LNCAP (cell line): ENCODE results near the gene KRT7.

Experiments used
- TF ChIP-seq, protein P1 (sequence below): fragments of 450-650 bp; IDR thresholded peaks from 2 replicates; pipeline ENCODE4 v1.5.1; 2017; ENCODE audit warnings: mild to moderate bottlenecking

The KRT7 gene

DNA sequence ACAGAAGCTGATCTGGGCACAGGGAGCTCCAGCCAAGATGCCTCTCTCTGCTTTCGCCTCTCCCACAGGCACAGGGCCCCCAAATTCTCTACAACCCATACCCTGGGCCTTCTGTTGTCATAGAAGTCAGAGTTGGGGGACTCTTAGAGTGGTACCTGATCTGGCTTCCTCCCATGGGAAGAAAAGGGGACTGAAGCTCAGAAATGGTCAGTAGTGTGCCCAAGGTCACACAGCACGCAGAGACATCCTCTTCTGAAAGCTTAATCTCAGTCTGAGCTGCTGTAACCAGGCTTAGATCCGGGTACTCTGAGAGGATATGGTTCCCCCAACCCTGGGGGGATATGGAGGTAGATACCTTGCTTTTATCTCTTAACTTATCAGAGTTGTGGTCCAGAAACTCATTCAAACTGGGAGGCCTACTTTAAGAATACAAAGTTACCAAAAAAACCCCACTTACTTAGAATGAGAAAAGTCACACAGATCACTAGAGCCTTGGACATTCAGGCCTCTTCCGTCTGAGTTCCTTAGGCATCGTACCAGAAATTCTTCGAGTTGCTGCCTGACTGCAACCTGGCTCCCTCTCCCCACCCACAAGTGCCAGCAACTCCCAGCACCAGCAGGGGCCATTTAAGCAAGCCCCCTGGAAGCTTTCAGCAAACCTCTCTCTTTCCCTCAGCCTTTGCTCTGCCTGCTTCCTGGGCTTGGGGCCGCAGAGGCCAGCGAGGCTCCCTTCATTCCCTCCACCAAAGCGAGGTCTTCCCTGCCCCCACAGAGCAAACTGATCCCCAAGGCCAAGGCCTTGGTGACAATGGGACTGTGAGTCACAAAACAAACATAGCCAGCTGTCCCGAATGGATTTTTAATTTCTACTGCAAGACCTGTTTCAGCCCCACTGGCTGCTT is 13.9 kb downstream of the KRT7 start:
- TF ChIP-seq, protein P1, sequence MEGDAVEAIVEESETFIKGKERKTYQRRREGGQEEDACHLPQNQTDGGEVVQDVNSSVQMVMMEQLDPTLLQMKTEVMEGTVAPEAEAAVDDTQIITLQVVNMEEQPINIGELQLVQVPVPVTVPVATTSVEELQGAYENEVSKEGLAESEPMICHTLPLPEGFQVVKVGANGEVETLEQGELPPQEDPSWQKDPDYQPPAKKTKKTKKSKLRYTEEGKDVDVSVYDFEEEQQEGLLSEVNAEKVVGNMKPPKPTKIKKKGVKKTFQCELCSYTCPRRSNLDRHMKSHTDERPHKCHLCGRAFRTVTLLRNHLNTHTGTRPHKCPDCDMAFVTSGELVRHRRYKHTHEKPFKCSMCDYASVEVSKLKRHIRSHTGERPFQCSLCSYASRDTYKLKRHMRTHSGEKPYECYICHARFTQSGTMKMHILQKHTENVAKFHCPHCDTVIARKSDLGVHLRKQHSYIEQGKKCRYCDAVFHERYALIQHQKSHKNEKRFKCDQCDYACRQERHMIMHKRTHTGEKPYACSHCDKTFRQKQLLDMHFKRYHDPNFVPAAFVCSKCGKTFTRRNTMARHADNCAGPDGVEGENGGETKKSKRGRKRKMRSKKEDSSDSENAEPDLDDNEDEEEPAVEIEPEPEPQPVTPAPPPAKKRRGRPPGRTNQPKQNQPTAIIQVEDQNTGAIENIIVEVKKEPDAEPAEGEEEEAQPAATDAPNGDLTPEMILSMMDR = no peak

DNA sequence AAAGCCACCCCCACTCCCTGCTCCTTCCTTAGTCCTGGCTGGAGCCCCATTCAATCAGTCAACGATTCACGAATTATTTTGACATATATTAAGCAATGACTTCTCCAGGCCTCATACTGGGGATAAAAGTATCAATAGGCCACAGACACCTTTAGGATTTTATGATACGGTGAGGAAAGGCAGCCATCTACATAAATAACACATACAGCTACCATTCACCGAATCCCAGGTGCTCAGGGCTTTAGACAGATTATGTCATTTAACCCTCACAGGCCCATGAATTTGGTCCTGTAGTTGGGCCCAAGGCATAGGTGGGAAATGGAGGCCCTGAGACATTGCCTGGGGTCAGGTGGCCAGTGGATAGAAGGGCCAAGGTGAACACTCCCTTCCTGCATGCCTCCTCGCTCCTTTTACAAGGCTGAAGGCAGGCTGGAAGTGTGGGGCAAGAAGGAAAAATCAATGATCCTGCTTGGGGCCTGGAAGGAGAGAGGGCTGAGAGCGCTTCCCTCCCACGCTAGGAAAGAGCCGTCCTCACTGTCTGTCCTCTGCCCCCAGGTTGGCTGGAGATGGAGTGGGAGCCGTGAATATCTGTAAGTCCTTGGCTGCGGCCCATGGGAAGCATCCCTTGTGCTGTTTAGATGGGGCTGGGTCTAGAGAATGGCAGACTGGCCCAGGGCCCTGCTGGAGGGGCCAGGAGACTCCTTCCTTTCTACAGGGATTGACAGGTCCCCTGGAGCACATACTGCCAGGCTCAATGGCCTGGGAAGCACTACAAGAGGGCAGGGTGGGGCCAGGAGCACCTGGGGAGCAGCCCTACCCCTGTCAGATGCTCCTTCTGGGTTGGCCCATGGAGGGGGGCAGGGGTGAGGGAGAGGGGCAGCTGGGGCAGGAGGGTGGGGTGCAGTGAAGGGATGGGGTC is 14.8 kb downstream of the KRT7 start:
- TF ChIP-seq, protein P1 = no peak

DNA sequence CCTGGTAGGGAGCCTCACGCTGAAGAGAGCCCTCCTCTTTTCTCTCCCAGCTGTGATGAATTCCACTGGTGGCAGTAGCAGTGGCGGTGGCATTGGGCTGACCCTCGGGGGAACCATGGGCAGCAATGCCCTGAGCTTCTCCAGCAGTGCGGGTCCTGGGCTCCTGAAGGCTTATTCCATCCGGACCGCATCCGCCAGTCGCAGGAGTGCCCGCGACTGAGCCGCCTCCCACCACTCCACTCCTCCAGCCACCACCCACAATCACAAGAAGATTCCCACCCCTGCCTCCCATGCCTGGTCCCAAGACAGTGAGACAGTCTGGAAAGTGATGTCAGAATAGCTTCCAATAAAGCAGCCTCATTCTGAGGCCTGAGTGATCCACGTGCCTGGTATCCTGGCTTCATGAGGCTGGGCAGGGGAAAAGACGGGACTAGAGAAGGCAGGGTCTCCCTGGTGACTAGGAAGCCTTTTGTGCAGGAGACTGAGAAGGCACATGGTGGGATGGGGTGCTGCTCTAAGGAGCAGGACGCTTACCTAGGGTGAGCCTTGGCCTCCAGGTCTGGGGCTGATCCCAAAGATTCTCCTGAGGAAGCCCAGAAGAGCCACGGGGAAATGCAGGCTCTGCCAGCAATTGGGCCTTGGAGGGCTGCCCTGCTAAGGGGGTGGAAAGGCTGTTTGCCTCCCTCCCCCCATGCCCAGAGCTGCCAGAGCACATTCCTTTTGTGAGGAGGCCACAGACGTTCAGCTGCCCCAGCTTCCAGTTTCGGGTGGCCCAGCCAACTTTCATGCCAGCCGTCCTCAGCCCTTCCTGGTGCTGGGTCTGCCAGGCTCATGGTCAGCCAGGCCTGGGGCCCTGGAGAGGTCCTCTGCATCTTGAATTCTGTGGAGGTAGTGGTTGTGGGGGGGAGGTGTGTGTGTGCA is 15.8 kb downstream of the KRT7 start:
- TF ChIP-seq, protein P1 = no peak

DNA sequence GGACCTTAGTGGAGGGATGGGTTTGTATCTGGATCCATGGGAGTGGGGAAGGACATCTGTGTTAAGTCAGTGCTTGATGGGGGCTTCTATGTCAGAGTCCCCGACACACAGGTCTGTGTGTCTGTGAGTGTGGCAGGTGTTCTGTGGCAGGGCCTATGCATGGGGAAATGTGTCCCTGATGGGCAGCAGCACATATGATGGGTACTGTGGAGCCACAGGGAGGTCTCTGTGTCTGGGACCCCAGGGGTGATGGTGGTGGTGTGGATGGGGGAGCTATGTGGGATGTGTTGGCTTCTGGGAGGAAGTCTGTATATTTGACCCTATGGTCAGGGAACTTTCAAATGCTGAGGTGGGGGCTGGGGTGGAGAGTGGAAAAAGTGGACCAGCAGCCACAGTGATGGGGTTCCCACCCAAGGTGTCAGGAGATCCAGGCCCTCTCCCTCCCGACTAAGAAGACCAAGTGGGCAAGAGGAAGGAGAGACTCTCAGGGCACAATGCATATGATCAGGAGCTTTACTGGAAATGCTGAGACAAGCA is 16.5 kb downstream of the KRT7 start:
- TF ChIP-seq, protein P1 = no peak

DNA sequence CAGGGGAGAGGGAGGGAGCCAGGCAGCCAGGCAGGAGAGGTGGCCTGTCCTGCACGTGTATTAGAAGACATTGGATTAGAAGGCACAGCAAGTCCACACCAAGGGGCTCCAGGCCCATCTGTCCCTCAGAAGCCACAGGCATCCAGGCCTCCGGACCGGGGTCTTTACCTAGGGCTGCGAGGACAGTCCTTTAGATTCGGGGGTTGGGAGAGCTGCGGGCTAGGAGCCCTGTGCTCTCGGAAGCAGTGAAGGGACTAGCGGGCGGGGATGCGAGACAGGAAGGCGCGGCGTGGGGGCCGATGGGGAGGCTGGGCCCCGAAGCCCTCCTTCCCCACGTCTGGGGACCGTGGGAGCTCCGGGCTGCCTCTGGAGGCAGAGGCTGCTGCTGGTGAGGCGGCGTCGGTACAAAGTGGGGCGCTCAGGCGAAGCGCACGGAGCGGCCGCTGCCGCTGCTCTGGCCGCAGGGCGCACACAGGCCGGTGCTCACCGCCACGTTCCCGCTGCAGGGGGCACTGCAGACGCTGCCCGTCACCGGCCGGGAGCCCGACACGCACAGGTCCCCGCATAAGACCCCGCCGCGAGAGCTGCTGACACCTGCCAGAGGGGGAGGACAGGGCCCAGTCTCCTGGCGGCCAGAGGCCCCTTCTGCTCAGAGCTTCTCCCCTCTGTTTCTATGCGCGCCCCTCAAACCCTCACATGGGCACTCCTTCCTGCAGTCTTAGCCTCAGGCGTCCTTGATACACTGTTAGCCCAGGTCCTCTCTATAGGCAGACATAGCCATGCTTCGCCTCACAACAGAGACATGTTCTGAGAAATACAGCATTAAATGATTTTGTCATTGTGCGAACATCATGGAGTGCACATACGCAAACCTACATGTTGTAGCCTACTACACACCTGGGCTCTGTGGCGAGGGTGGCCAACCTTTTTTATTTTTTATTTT is 17.3 kb downstream of the KRT7 start:
- TF ChIP-seq, protein P1 = no peak

DNA sequence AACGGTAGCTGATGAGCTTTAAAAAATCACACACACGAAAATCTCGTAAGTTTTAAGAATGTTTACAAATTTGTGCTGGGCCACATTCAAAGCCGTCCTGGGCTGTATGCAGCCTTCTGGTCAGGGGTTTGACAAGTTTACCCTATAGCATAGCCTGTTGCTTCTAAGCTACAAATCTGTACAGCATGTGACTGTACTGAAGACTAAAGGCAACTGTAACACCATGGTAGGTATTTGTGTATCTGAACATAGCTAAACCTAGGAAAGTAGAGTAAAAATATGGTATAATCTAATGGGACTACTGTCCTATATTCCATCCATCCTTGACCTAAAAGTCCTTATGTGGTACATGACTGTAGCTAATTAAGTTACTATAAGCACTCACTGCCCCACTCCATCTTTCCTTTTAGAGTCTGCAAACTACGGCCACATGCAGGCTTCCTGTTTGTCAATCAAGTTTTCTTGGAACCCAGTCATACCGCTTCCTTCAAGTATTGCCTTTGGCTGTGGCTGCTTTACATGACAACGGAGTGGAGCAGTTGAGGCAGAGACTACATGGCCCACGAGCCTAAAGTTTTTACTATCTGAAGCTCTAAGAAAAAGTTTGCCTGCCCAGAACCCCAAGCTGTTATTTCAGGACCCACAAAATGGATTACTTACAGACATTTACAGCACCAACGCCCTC is 18.5 kb downstream of the KRT7 start:
- TF ChIP-seq, protein P1 = no peak
